Testis (tissue), 3 donors: ENCODE measurements around the gene CDK14. TPM values are rescaled to one million over a fixed set of nuclear protein-coding genes. Genes with fewer than 3 reads are reported as not detected.

ENCODE experiments used
- DNase-seq: peaks from one replicate; pipeline ENCODE4 v3.0.0-alpha.2; 2019
- H3K27ac ChIP-seq, 2 donors: fragments of 200-600 bp; sonication (generic); one replicate each; pipeline ENCODE4 v1.5.1; 2019
- H3K27me3 ChIP-seq: fragments of 200-600 bp; sonication (generic); one replicate; pipeline ENCODE4 v1.5.1; 2019
- H3K36me3 ChIP-seq: fragments of 200-600 bp; sonication (generic); one replicate; pipeline ENCODE4 v1.5.1; 2017; ENCODE audit warnings: low read depth; ENCODE audit errors: missing control alignments
- H3K4me1 ChIP-seq: fragments of 200-600 bp; sonication (generic); one replicate; pipeline ENCODE4 v1.5.1; 2019
- H3K4me3 ChIP-seq, 2 donors: fragments of 200-600 bp; sonication (generic); one replicate each; pipeline ENCODE4 v1.5.1; 2017 to 2019
- H3K9me3 ChIP-seq: fragments of 200-600 bp; sonication (generic); one replicate; pipeline ENCODE4 v1.5.1; 2017
- CTCF ChIP-seq, 3 experiments: fragments of 450-650 bp in 2 of 3; fragments of 200-600 bp in 1 of 3; sonication (generic) in 1 of 3; IDR thresholded peaks; one replicate each; pipeline ENCODE4 v1.5.1; 2016 to 2019; ENCODE audit warnings: antibody characterized with exemption in 3 of 3, mild to moderate bottlenecking in 2 of 3, moderate library complexity in 1 of 3
- POLR2A ChIP-seq: fragments of 450-650 bp; IDR thresholded peaks from one replicate; pipeline ENCODE4 v1.6.1; 2017; ENCODE audit warnings: antibody characterized with exemption, mild to moderate bottlenecking, moderate library complexity
- WGBS, 2 donors: methylation state at CpG; one replicate each; pipeline ENCODE4 v1.1.5; 2018; 5-methylcytosine and 5-hydroxymethylcytosine counted together
- intact Hi-C: fragments of 100-400 bp; cut with DNase I; formaldehyde crosslinking; loops from one replicate; pipeline ENCODE4 v1.15.1; 2023; ENCODE audit warnings: low total_unique reads
- polyA plus RNA-seq: library from polyadenylated mRNA; stranded (reverse); fragments of 350-450 nt; fragmentation: Illumina TruSeq; extraction: RNeasy Lipid Tissue Mini Kit (QIAGEN cat#74804); gene quantifications from one replicate; pipeline ENCODE4 v1.2.3, GENCODE V29; 2014; ENCODE audit warnings: low read depth, low replicate concordance; ENCODE audit not compliant: insufficient read depth
- total RNA-seq, 2 donors: library from RNA; depleted of rRNA; stranded (reverse); fragments of >200 nt; gene quantifications; one replicate each; pipeline ENCODE4 v1.2.3, GENCODE V29; 2016

The CDK14 gene
- total and polyA plus RNA-seq, 3 donors from 2014 or later: 18.9 to 22.7 (median 19.5) TPM

- TF ChIP-seq CTCF (IDR thresholded peaks at IDR 0.05): no peak
- no peak for TF ChIP-seq POLR2A
- Histone ChIP-seq H3K27me3 (no peaks in the 10 kb centered on the region), H3K9me3 (no peaks in the 10 kb centered on the region), H3K4me1 (no peaks in the 10 kb centered on the region), H3K27ac (no peak overlapping the region), H3K36me3 (no peaks in the 10 kb centered on the region), H3K4me3 (no peak overlapping the region)
- 48 to 57% methylated on average over 2 of the region's 2 CpGs for WGBS, 2 donors
- DNase-seq: no peak
- intact Hi-C loops: no loop called here
Measured at GRCh38 chr7:90698616-90699015, 102.5 kb downstream of the CDK14 start.

GRCh38 chr7:90701021-90701420, 104.9 kb downstream of the CDK14 start:
- Histone ChIP-seq H3K27me3 (no peaks in the 10 kb centered on the region), H3K27ac (no peak overlapping the region), H3K9me3 (no peaks in the 10 kb centered on the region), H3K4me1 (no peaks in the 10 kb centered on the region), H3K36me3 (no peaks in the 10 kb centered on the region), H3K4me3 (no peak overlapping the region)
- TF ChIP-seq POLR2A (no peak), CTCF (IDR thresholded peaks at IDR 0.05) (no peak)
- no peak for DNase-seq
- WGBS, 2 donors: 48 to 53% methylated on average over 3 of the region's 3 CpGs
- intact Hi-C loops: no loop called here

GRCh38 chr7:90701771-90702170, 105.7 kb downstream of the CDK14 start:
- no peak for DNase-seq
- H3K27me3 ChIP-seq: no peaks in the 10 kb centered on the region
- no peaks in the 10 kb centered on the region for H3K9me3 ChIP-seq
- no peaks in the 10 kb centered on the region for H3K36me3 ChIP-seq
- H3K27ac ChIP-seq: no peak overlapping the region
- H3K4me3 ChIP-seq: no peak overlapping the region
- no peak for TF ChIP-seq POLR2A
- 76 to 81% methylated on average over 6 of the region's 6 CpGs for WGBS, 2 donors
- H3K4me1 ChIP-seq: no peaks in the 10 kb centered on the region
- intact Hi-C loops: no loop called here

GRCh38 chr7:90705391-90706071, 109.4 kb downstream of the CDK14 start:
- TF ChIP-seq POLR2A (no peak), CTCF (IDR thresholded peaks at IDR 0.05) (no peak)
- H3K27ac ChIP-seq: no peak overlapping the region
- H3K9me3 ChIP-seq: no peaks in the 10 kb centered on the region
- WGBS, 2 donors: 71 to 77% methylated on average over 6 of the region's 6 CpGs
- H3K36me3 ChIP-seq: no peaks in the 10 kb centered on the region
- no peaks in the 10 kb centered on the region for H3K4me1 ChIP-seq
- H3K4me3 ChIP-seq: no peak overlapping the region
- no peak for DNase-seq
- intact Hi-C loops: no loop called here
- H3K27me3 ChIP-seq: no peaks in the 10 kb centered on the region

GRCh38 chr7:90706072-90706716, 110.1 kb downstream of the CDK14 start:
- Histone ChIP-seq H3K36me3 (no peaks in the 10 kb centered on the region), H3K9me3 (no peaks in the 10 kb centered on the region), H3K4me3 (no peak overlapping the region), H3K27ac (no peak overlapping the region), H3K27me3 (no peaks in the 10 kb centered on the region), H3K4me1 (no peaks in the 10 kb centered on the region)
- DNase-seq: no peak
- WGBS, 2 donors: 77 to 83% methylated on average over 2 of the region's 2 CpGs
- intact Hi-C loops: no loop called here
- TF ChIP-seq CTCF (IDR thresholded peaks at IDR 0.05) (no peak), POLR2A (no peak)
